GM12865 (cell line): ENCODE measurements around the gene DYRK4.

Source experiments
- DNase-seq: peaks from one replicate; pipeline ENCODE4 v3.0.0; 2010; ENCODE audit warnings: low read depth
- H3K4me3 ChIP-seq: 2 replicates; pipeline ENCODE4 v1.5.1; 2011; ENCODE audit warnings: mild to moderate bottlenecking, low read depth, low read length, control low read depth
- TF ChIP-seq, protein P1 (sequence below): IDR thresholded peaks from 2 replicates; pipeline ENCODE4 v1.5.1; 2011; ENCODE audit warnings: low read length, control low read depth, low read depth, inconsistent platforms; ENCODE audit not compliant: insufficient read depth; ENCODE audit errors: missing control alignments

The DYRK4 gene

DNA sequence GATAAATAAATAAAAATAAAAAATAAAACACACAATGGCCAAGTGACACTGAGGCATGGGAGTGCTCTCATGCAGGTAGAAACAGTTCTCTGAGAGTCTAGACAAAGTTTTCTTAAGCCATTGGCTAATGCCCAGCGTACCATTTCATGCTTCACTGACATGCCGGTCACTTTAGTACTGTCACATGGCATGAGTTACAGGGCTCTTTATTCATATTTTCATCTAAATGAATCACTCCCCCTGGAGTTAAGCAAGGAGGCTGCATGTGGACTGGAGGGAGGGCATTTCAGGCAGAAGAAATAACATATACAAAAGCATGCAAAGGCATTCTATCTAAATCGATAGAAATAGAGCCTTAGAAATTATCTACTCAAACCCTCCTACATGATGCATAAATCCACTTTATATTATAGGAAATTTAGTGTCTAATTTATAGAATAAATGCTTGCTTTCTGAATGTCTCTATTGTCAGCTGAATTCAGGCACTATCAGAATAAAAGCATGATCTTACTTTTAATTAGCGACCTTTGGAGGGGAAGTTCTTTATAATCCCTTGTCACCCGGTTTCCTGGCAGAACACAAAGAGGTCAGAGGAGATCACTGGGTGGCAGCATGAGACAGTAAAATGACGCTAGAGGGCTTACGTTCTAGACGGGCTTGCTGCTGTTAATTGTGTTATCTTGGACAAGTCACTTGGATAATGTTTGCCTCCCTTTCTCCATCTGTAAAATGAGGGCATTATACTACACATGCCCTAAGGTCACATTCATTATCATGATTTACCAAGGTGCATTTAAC lies 17.5 kb downstream of the DYRK4 start:
- TF ChIP-seq, protein P1, sequence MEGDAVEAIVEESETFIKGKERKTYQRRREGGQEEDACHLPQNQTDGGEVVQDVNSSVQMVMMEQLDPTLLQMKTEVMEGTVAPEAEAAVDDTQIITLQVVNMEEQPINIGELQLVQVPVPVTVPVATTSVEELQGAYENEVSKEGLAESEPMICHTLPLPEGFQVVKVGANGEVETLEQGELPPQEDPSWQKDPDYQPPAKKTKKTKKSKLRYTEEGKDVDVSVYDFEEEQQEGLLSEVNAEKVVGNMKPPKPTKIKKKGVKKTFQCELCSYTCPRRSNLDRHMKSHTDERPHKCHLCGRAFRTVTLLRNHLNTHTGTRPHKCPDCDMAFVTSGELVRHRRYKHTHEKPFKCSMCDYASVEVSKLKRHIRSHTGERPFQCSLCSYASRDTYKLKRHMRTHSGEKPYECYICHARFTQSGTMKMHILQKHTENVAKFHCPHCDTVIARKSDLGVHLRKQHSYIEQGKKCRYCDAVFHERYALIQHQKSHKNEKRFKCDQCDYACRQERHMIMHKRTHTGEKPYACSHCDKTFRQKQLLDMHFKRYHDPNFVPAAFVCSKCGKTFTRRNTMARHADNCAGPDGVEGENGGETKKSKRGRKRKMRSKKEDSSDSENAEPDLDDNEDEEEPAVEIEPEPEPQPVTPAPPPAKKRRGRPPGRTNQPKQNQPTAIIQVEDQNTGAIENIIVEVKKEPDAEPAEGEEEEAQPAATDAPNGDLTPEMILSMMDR: peak; percentile 34
- DNase-seq: peak; percentile 48
- H3K4me3 ChIP-seq: no peak overlapping the region

DNA sequence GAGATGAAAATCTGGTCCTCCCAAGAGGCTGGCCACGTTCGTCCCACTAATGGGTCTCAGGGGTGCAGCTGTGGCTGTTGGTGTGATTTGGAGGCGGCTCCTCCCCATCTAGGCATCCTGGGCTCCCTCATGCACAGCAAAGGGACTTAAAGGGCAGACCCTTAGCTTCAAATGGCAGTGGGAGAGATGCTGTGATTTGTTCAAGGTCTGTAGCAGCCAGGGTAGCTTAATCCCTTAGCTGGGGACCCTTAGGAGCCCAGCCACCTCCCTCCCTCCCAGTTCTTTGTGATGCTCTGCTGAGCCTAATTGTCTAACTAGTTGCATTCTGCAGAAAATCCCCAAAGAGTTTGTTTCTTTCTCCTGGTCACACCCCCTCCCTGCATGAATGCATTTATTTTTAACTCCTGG lies 18.3 kb downstream of the DYRK4 start:
- DNase-seq: no peak
- no peak overlapping the region for H3K4me3 ChIP-seq
- TF ChIP-seq, protein P1: no peak

DNA sequence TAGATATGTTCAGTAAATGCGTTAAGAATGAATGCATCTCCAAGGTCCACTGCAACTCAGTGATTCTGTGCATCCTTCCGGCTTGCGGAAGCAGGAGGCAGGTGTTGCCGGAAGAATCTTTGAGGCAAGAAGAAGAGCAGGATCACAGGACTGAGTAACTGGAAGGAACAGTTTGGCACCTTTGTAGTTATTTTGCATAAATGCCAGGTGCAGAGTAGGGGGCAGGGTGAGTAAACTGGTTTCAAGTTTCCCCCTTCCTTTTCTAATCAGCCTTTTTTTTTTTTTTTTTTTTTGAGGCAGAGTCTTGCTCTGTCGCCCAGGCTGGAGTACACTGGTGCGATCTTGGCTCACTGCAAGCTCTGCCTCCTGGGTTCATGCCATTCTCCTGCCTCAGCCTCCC lies 22.3 kb downstream of the DYRK4 start:
- TF ChIP-seq, protein P1: no peak
- no peak overlapping the region for H3K4me3 ChIP-seq
- DNase-seq: no peak

DNA sequence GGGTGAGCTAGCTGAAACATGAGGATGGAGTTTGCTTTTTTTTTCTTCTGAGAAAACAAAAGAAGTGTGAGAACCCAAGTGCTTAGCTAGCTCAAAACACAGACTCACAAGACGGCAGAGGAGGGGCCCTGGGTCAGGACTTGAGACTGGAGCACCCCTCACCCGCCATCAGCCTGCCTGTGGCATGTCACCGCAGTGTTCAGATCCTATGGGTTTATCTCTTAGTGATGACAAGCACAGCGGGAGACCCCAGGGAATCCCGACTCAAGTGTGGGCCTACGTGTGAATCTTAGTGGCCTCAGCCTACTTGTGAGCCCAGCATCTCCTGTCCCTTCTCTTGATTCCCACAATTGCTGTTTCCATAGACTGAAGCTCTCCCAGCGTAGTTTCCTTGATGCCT lies 22.9 kb downstream of the DYRK4 start:
- H3K4me3 ChIP-seq: no peak overlapping the region
- DNase-seq: no peak
- TF ChIP-seq, protein P1: no peak

DNA sequence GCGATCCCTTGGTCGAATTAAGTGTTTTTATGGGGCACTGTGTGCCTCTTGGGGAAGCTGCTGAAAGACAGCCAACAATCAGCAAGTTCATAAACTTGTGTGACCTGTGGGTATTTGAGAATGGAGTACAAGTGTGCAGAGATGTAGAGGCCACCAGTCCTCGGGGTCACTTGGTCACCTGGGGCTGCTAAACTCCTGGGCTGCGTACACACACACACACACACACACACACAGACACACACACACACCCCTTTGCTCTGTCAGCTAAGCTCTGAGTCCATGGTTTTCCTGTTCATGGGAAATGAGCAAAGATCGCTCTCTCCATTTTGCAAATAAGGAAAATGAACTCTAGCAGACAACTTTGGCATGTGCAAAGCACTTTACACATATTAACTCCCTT lies 24.5 kb downstream of the DYRK4 start:
- no peak overlapping the region for H3K4me3 ChIP-seq
- DNase-seq: no peak
- TF ChIP-seq, protein P1: no peak

DNA sequence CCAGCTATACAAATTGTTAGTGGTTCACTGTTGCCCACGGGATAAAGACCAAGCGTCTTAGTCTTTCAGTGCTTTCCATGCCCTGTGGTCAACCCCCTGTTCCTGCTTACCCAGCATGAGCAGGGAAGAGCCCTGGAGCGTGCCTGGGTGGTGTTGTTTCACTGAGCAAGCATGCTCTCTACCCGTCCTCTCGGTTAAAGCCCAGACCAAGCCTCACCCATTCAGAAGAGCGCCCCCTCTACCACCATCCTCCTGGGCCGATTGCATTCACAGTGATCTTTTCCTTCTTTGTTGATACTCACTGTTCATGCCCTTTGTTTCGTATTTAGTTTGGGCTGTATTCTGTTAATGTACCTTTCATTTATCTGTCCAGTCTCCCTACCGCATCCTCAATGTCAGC lies 25.1 kb downstream of the DYRK4 start:
- no peak for DNase-seq
- H3K4me3 ChIP-seq: no peak overlapping the region
- TF ChIP-seq, protein P1: no peak

DNA sequence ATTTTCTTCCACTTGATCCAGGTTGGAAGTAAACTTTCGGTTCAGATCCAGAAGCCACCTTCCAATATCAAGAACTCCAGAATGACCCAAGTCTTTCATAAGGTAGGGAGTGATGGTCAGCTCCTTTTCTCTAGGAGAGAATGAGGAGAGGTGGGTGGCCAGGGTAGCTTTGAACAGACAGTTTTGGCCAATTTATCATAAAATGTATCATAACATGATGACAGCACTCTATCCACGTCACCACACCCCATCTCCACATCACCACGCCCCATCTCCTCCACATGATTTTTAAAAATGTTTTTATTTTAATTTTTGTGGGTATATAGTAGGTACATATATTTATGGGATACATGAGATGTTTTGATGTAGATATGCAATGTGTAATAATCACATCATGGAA lies 26.9 kb downstream of the DYRK4 start:
- no peak overlapping the region for H3K4me3 ChIP-seq
- TF ChIP-seq, protein P1: no peak
- DNase-seq: no peak
